HL-60 (cell line): ENCODE measurements around the gene GNG7.
"Not testable (repeated sequence)": the region's sequence is repeated elsewhere in the genome, so short reads cannot be mapped to it uniquely, and the experiment has no call there.

Source experiments
- GABPA ChIP-seq: IDR thresholded peaks from 2 replicates; pipeline ENCODE4 v1.6.1; 2012; ENCODE audit warnings: low read depth
- POLR2AphosphoS5 ChIP-seq: IDR thresholded peaks from 2 replicates; pipeline ENCODE4 v1.6.1; 2012; ENCODE audit warnings: low read depth
- REST ChIP-seq: IDR thresholded peaks from 2 replicates; pipeline ENCODE4 v1.6.1; 2012; ENCODE audit warnings: low read depth; ENCODE audit not compliant: insufficient replicate concordance
- TF ChIP-seq, protein P1 (sequence below): IDR thresholded peaks from one replicate; pipeline ENCODE4 v1.5.1; 2011; ENCODE audit warnings: low read length, control low read depth, inconsistent platforms; ENCODE audit not compliant: insufficient read depth

DNA sequence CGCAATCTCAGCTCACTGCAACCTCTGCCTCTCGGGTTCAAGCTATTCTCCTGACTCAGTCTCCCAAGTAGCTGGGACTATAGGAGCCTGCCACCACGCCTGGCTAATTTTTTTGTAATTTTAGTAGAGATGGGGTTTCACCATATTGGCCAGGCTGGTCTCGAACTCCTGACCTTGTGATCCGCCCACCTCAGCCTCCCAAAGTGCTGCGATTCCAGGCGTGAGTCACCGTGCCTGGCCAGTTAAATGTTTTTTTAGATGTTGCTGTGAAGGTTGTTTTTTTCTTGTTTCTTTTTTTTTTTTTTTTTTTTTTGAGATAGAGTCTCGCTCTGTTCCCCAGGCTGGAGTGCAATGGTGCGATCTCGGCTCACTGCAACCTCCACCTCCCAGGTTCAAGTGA lies 183.6 kb downstream of the GNG7 start:
- TF ChIP-seq, protein P1, sequence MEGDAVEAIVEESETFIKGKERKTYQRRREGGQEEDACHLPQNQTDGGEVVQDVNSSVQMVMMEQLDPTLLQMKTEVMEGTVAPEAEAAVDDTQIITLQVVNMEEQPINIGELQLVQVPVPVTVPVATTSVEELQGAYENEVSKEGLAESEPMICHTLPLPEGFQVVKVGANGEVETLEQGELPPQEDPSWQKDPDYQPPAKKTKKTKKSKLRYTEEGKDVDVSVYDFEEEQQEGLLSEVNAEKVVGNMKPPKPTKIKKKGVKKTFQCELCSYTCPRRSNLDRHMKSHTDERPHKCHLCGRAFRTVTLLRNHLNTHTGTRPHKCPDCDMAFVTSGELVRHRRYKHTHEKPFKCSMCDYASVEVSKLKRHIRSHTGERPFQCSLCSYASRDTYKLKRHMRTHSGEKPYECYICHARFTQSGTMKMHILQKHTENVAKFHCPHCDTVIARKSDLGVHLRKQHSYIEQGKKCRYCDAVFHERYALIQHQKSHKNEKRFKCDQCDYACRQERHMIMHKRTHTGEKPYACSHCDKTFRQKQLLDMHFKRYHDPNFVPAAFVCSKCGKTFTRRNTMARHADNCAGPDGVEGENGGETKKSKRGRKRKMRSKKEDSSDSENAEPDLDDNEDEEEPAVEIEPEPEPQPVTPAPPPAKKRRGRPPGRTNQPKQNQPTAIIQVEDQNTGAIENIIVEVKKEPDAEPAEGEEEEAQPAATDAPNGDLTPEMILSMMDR, result not testable (repeated sequence)
- not testable (repeated sequence) for TF ChIP-seq POLR2AphosphoS5, GABPA, REST
